Measurements from ENCODE around the gene CD99L2. TPM values are rescaled to one million over a fixed set of nuclear protein-coding genes. Genes with fewer than 3 reads are reported as not detected.

CD99L2 gene
- total RNA-seq, 1 experiment from 2014 or later: 156 TPM

GRCh38 chrX:150753968-150754367, 144.5 kb downstream of the CD99L2 start:
- POLR2A ChIA-PET: no interaction called here

GRCh38 chrX:150753357-150753756, 145.1 kb downstream of the CD99L2 start:
- ChIA-PET POLR2A (no interaction called here), CTCF (no interaction called here)
- DNase-seq (ENCODE audit: low read depth, low spot score) (no peak), ATAC-seq (no peak)
- intact Hi-C loops (cut with micrococcal nuclease; ENCODE audit: unreplicated experiment): no loop called here
- Histone ChIP-seq H3K9me3 (ENCODE audit: control insufficient read depth, insufficient read depth, low read depth, low read length) (no peaks in the 10 kb centered on the region), H3K4me3 (ENCODE audit: low read depth in 2 of 2, low read length in 2 of 2) (no peak overlapping the region), H3K4me1 (ENCODE audit: control insufficient read depth, insufficient read depth, low read length) (no peaks in the 10 kb centered on the region), H3K27me3 (ENCODE audit: control insufficient read depth, insufficient read depth, low read length) (no peaks in the 10 kb centered on the region), H3K36me3 (ENCODE audit: control insufficient read depth, insufficient read depth, low read length) (no peaks in the 10 kb centered on the region; the same call in 1 of the 2 replicates), H3K27ac (ENCODE audit: low read length) (no peak overlapping the region)
- no TSS peak for BruUV-seq (replicated peaks)
- no peak for TF ChIP-seq POLR2AphosphoS5 (IDR thresholded peaks at IDR 0.05; ENCODE audit: low read depth, low read length)
- no peak for TF ChIP-seq REST (IDR thresholded peaks at IDR 0.05; ENCODE audit: insufficient read depth in 1 of 2, low read depth in 2 of 2, low read length in 1 of 2)
- no peak for TF ChIP-seq TCF7L2 (IDR thresholded peaks at IDR 0.05; ENCODE audit: low read depth, low read length)
- no peak for TF ChIP-seq SIN3A (IDR thresholded peaks at IDR 0.05; ENCODE audit: borderline replicate concordance, insufficient read depth, low read depth, low read length)
- no peak for TF ChIP-seq CTCF (IDR thresholded peaks at IDR 0.05)
- in situ Hi-C loops (cut with HindIII; ENCODE audit: low pct_unique_long_range_greater_than_20kb, low sequenced_read_pairs): no loop called here

More at GRCh38 chrX:150753968-150754367, 144.5 kb downstream of the CD99L2 start:
- Histone ChIP-seq H3K4me3 (ENCODE audit: low read depth in 2 of 2, low read length in 2 of 2) (no peak overlapping the region), H3K4me1 (ENCODE audit: control insufficient read depth, insufficient read depth, low read length) (no peaks in the 10 kb centered on the region), H3K27me3 (ENCODE audit: control insufficient read depth, insufficient read depth, low read length) (no peaks in the 10 kb centered on the region), H3K36me3 (ENCODE audit: control insufficient read depth, insufficient read depth, low read length) (no peaks in the 10 kb centered on the region; the same call in 1 of the 2 replicates), H3K9me3 (ENCODE audit: control insufficient read depth, insufficient read depth, low read depth, low read length) (no peaks in the 10 kb centered on the region), H3K27ac (ENCODE audit: low read length) (no peak overlapping the region)
- BruUV-seq (replicated peaks): no TSS peak
- intact Hi-C loops (cut with micrococcal nuclease; ENCODE audit: unreplicated experiment): no loop called here
- no peak for ATAC-seq
- CTCF ChIA-PET: no interaction called here
- no peak for DNase-seq (ENCODE audit: low read depth, low spot score)
- TF ChIP-seq TCF7L2 (IDR thresholded peaks at IDR 0.05; ENCODE audit: low read depth, low read length): no peak
- TF ChIP-seq POLR2AphosphoS5 (IDR thresholded peaks at IDR 0.05; ENCODE audit: low read depth, low read length): no peak
- in situ Hi-C loops (cut with HindIII; ENCODE audit: low pct_unique_long_range_greater_than_20kb, low sequenced_read_pairs): no loop called here

GRCh38 chrX:150752124-150752523, 146.3 kb downstream of the CD99L2 start:
- H3K4me3 ChIP-seq (ENCODE audit: low read depth in 2 of 2, low read length in 2 of 2): no peak overlapping the region
- ChIA-PET CTCF (no interaction called here), POLR2A (no interaction called here)
- DNase-seq (ENCODE audit: low read depth, low spot score) (no peak), ATAC-seq (no peak)
- no TSS peak for BruUV-seq (replicated peaks)
- H3K27me3 ChIP-seq (ENCODE audit: control insufficient read depth, insufficient read depth, low read length): no peaks in the 10 kb centered on the region
- H3K4me1 ChIP-seq (ENCODE audit: control insufficient read depth, insufficient read depth, low read length): no peaks in the 10 kb centered on the region
- no peak for TF ChIP-seq POLR2AphosphoS5 (IDR thresholded peaks at IDR 0.05; ENCODE audit: low read depth, low read length)
- TF ChIP-seq CTCF (IDR thresholded peaks at IDR 0.05): no peak
- no peaks in the 10 kb centered on the region for H3K9me3 ChIP-seq (ENCODE audit: control insufficient read depth, insufficient read depth, low read depth, low read length)
- H3K36me3 ChIP-seq (ENCODE audit: control insufficient read depth, insufficient read depth, low read length): no peaks in the 10 kb centered on the region; the same call in 1 of the 2 replicates
- H3K27ac ChIP-seq (ENCODE audit: low read length): no peak overlapping the region
- in situ Hi-C loops (cut with HindIII; ENCODE audit: low pct_unique_long_range_greater_than_20kb, low sequenced_read_pairs): no loop called here
- intact Hi-C loops (cut with micrococcal nuclease; ENCODE audit: unreplicated experiment): no loop called here
